ENCODE measurements around the gene HHLA2. TPM values are rescaled to one million over a fixed set of nuclear protein-coding genes. Genes with fewer than 3 reads are reported as not detected.
"Not testable (repeated sequence)": the region's sequence is repeated elsewhere in the genome, so short reads cannot be mapped to it uniquely, and the experiment has no call there.

HHLA2 gene
- total RNA-seq, 4 donors from 2014 or later = not detected

GRCh38 chr3:108271626-108272025 lies 24.7 kb upstream of the HHLA2 start:
- Histone ChIP-seq H3K27ac (no peak overlapping the region), H3K4me1 (no peaks in the 10 kb centered on the region), H3K36me3 (no peaks in the 10 kb centered on the region), H3K9me3 (no peaks in the 10 kb centered on the region), H3K4me3 (no peak overlapping the region), H3K27me3 (no peaks in the 10 kb centered on the region)
- WGBS, 2 donors (ENCODE audit: low coverage in 1 of 2) = 0 to 42% methylated on average over 1 to 2 of the region's 2 CpGs
- TF ChIP-seq POLR2AphosphoS5 (IDR thresholded peaks at IDR 0.05) (no peak), EP300 (IDR thresholded peaks at IDR 0.05) (no peak), POLR2A (IDR thresholded peaks at IDR 0.05) (no peak), CTCF (IDR thresholded peaks at IDR 0.05) (no peak)
- no peak for ATAC-seq

DNA sequence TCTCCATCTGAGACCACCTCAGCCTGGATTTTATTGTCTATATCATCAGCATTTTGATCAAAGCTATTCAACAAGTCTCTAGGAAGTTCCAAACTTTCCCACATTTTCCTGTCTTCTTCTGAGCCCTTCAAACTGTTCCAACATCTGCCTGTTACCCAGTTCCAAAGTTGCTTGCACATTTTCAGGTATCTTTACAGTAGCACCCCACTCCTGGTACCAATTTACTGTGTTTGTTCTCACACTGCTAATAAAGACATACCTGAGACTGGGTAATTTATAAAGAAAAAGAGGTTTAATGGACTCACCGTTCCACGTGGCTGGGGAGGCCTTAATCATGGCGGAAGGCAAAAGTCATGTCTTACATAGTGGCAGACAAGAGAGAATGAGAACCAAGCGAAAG lies 17.3 kb upstream of the HHLA2 start:
- not testable (repeated sequence) for H3K27me3 ChIP-seq, H3K27ac ChIP-seq, ATAC-seq, H3K4me1 ChIP-seq, H3K4me3 ChIP-seq, H3K36me3 ChIP-seq
- WGBS, 2 donors (ENCODE audit: low coverage in 1 of 2) = 64 to 67% methylated on average over 1 to 4 of the region's 4 CpGs
- H3K9me3 ChIP-seq = peaks cover 0 to 25% (median 0%) of the 10 kb centered on the region in 3 donors

GRCh38 chr3:108280476-108280875 lies 15.9 kb upstream of the HHLA2 start:
- ATAC-seq = no peak
- Histone ChIP-seq H3K27me3 (no peaks in the 10 kb centered on the region), H3K9me3 (peaks cover 0 to 25% (median 0%) of the 10 kb centered on the region in 3 donors), H3K4me1 (no peaks in the 10 kb centered on the region), H3K4me3 (no peak overlapping the region), H3K27ac (no peak overlapping the region), H3K36me3 (no peaks in the 10 kb centered on the region)
- TF ChIP-seq EP300 (IDR thresholded peaks at IDR 0.05) (no peak), CTCF (IDR thresholded peaks at IDR 0.05) (no peak), POLR2AphosphoS5 (IDR thresholded peaks at IDR 0.05) (no peak), POLR2A (IDR thresholded peaks at IDR 0.05) (no peak)

GRCh38 chr3:108281670-108282069 lies 14.7 kb upstream of the HHLA2 start:
- Histone ChIP-seq H3K27ac (no peak overlapping the region), H3K27me3 (no peaks in the 10 kb centered on the region), H3K36me3 (no peaks in the 10 kb centered on the region), H3K9me3 (peaks cover 0 to 25% (median 0%) of the 10 kb centered on the region in 3 donors), H3K4me1 (no peaks in the 10 kb centered on the region), H3K4me3 (no peak overlapping the region)
- no peak for ATAC-seq
- TF ChIP-seq POLR2A (IDR thresholded peaks at IDR 0.05) (no peak), EP300 (IDR thresholded peaks at IDR 0.05) (no peak), CTCF (IDR thresholded peaks at IDR 0.05) (no peak), POLR2AphosphoS5 (IDR thresholded peaks at IDR 0.05) (no peak)

DNA sequence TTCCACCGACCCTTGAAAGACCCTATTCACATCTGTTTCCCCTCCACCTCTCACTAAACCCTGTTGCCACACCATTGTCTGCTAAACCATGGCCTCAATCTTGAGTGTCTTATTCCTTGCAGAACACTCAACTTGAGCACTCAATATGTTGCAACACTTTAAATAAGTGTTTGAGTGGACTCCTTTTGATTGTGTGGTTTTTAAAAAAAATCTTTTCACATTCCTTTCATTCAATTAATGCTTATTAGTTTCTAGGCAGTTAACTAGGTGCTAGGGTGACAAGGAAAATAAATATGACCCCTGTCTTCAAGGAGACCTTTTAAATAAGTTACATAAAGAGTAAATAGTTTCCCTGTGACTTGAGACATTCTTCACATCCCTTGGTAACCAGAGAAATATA lies 13.3 kb upstream of the HHLA2 start:
- H3K4me1 ChIP-seq = no peaks in the 10 kb centered on the region
- H3K27me3 ChIP-seq = no peaks in the 10 kb centered on the region
- H3K9me3 ChIP-seq = peaks cover 0 to 22% (median 0%) of the 10 kb centered on the region in 3 donors
- H3K4me3 ChIP-seq = no peak overlapping the region
- H3K27ac ChIP-seq = no peak overlapping the region
- WGBS, 2 donors (ENCODE audit: low coverage in 1 of 2) = 33 to 58% methylated on average over 1 of the region's 1 CpG
- H3K36me3 ChIP-seq = no peaks in the 10 kb centered on the region
- no peak for ATAC-seq
- no peak for TF ChIP-seq CTCF (IDR thresholded peaks at IDR 0.05)
- TF ChIP-seq POLR2A (IDR thresholded peaks at IDR 0.05) = no peak
- TF ChIP-seq EP300 (IDR thresholded peaks at IDR 0.05) = no peak
- TF ChIP-seq POLR2AphosphoS5 (IDR thresholded peaks at IDR 0.05) = no peak

DNA sequence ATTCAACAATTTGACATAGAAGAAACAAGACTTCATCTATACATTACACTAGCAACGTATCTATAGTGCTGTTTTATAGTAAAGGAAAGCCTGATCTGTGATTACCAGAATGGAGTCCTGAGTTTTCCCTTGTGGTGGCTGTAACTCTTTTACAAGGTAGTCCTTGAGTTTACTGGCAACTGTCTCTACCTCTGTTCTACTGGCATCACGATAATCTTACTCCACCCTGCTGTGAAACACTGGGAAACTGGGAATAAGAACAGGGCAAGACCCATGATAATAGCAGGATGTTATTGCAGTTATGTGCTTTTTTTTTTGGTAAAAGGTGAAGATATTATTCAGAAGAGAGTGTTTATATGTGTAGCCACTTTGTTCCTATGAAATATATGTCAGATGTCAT lies 12.4 kb upstream of the HHLA2 start:
- ATAC-seq = no peak
- Histone ChIP-seq H3K27ac (no peak overlapping the region), H3K4me3 (no peak overlapping the region), H3K9me3 (peaks cover 0 to 12% (median 0%) of the 10 kb centered on the region in 3 donors), H3K27me3 (no peaks in the 10 kb centered on the region), H3K4me1 (no peaks in the 10 kb centered on the region), H3K36me3 (no peaks in the 10 kb centered on the region)
- TF ChIP-seq EP300 (IDR thresholded peaks at IDR 0.05) (no peak), POLR2A (IDR thresholded peaks at IDR 0.05) (no peak), POLR2AphosphoS5 (IDR thresholded peaks at IDR 0.05) (no peak), CTCF (IDR thresholded peaks at IDR 0.05) (no peak)
- 79 to 81% methylated on average over 2 of the region's 2 CpGs for WGBS, 2 donors (ENCODE audit: low coverage in 1 of 2)

Data from gastroesophageal sphincter (tissue), 4 donors.